ENCODE data around the gene USP24.
"Not testable (repeated sequence)": the region's sequence is repeated elsewhere in the genome, so short reads cannot be mapped to it uniquely, and the experiment has no call there.

Gene USP24

GRCh38 chr1:55034476-55035133, 180.6 kb downstream of the USP24 start:
- TF ChIP-seq CTCF (IDR thresholded peaks at IDR 0.05; ENCODE audit: unreplicated experiment in 3 of 3): no peak
- Mint-ChIP-seq H3K4me1 (peaks cover 14% of the 10 kb centered on the region), H3K4me3 (no peak overlapping the region), H3K27me3 (ENCODE audit: low read depth) (peaks cover 69% of the 10 kb centered on the region), H3K36me3 (ENCODE audit: low read depth) (peaks cover 9% of the 10 kb centered on the region), H3K27ac (no peak overlapping the region), H3K9me3 (peaks cover 3% of the 10 kb centered on the region)

GRCh38 chr1:55033265-55033614, 181.9 kb downstream of the USP24 start:
- Mint-ChIP-seq H3K9me3 (peaks cover 3% of the 10 kb centered on the region), H3K36me3 (ENCODE audit: low read depth) (peaks cover 9% of the 10 kb centered on the region), H3K27me3 (ENCODE audit: low read depth) (peaks cover 55% of the 10 kb centered on the region), H3K4me3 (no peak overlapping the region), H3K4me1 (peaks cover 4% of the 10 kb centered on the region), H3K27ac (peak overlapping the region in 2 of 3 experiments; percentile 9 to 57)
- TF ChIP-seq CTCF (IDR thresholded peaks at IDR 0.05; ENCODE audit: unreplicated experiment in 3 of 3): no peak

GRCh38 chr1:55031098-55031497, 184.1 kb downstream of the USP24 start:
- not testable (repeated sequence) for H3K4me1 Mint-ChIP-seq; H3K36me3 Mint-ChIP-seq (ENCODE audit: low read depth); H3K9me3 Mint-ChIP-seq; H3K4me3 Mint-ChIP-seq; H3K27ac Mint-ChIP-seq
- H3K27me3 Mint-ChIP-seq (ENCODE audit: low read depth): peaks cover 35% of the 10 kb centered on the region

- H3K27ac Mint-ChIP-seq; H3K4me3 Mint-ChIP-seq; H3K36me3 Mint-ChIP-seq (ENCODE audit: low read depth); H3K4me1 Mint-ChIP-seq; H3K9me3 Mint-ChIP-seq: not testable (repeated sequence)
- peaks cover 26% of the 10 kb centered on the region for H3K27me3 Mint-ChIP-seq (ENCODE audit: low read depth)
Measured at GRCh38 chr1:55026682-55027081, 188.5 kb downstream of the USP24 start.

- peaks cover 25% of the 10 kb centered on the region for H3K27me3 Mint-ChIP-seq (ENCODE audit: low read depth)
- not testable (repeated sequence) for H3K36me3 Mint-ChIP-seq (ENCODE audit: low read depth); H3K4me3 Mint-ChIP-seq; H3K4me1 Mint-ChIP-seq; H3K9me3 Mint-ChIP-seq; H3K27ac Mint-ChIP-seq
Measured at GRCh38 chr1:55024163-55024562, 191.0 kb downstream of the USP24 start.

- H3K36me3 Mint-ChIP-seq (ENCODE audit: low read depth): no peaks in the 10 kb centered on the region
- H3K27me3 Mint-ChIP-seq (ENCODE audit: low read depth): peaks cover 31% of the 10 kb centered on the region
- peak; percentile 86 to 96 (median 94) for TF ChIP-seq CTCF (IDR thresholded peaks at IDR 0.05; ENCODE audit: unreplicated experiment in 3 of 3)
- H3K27ac Mint-ChIP-seq: peak overlapping the region in 2 of 3 experiments; percentile 40 to 82
- H3K4me3 Mint-ChIP-seq: no peak overlapping the region
- H3K4me1 Mint-ChIP-seq: no peaks in the 10 kb centered on the region
- H3K9me3 Mint-ChIP-seq: no peaks in the 10 kb centered on the region
Measured at GRCh38 chr1:55021942-55022546, 193.1 kb downstream of the USP24 start.

- peaks cover 30% of the 10 kb centered on the region for H3K27me3 Mint-ChIP-seq (ENCODE audit: low read depth)
- no peak for TF ChIP-seq CTCF (IDR thresholded peaks at IDR 0.05; ENCODE audit: unreplicated experiment in 3 of 3)
- no peak overlapping the region for H3K27ac Mint-ChIP-seq
- H3K4me3 Mint-ChIP-seq: no peak overlapping the region
- H3K4me1 Mint-ChIP-seq: no peaks in the 10 kb centered on the region
- no peaks in the 10 kb centered on the region for H3K9me3 Mint-ChIP-seq
- H3K36me3 Mint-ChIP-seq (ENCODE audit: low read depth): no peaks in the 10 kb centered on the region
Measured at GRCh38 chr1:55018395-55018794, 196.8 kb downstream of the USP24 start.

All from nephron (organoid).